Measurements from ENCODE around the gene ADCY3.

The ADCY3 gene

DNA sequence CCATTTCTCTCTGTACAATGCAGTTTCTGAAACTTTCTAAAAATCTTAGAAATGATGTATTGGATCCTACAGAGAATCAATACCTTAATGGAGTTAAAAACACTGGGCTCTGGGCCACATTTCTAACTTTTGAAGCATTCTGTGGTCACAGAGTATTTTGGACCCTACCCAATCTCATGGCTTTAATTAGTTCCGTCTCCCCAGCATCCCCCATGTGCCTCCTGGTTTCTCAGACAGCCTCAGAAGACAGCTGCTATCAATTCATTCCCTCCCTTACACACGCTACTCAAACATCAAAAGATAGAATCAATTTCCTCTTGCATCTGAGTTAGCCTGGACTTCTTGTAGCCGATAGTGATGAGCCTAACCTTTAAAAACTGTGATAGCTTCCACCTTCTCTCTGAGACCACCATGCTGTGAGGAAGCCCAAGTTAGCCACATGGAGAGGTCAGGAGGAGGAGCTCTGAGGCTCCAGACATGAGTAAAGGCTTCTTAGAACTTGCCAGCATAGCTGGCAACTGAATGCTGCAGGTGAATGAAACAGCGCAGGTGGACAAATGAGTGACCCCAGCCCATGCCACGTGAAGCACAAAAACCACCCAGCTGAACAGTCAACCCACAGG lies 10.4 kb downstream of the ADCY3 start:
- no peak for DNase-seq (ENCODE audit: low spot score)
- TF ChIP-seq, protein P1, sequence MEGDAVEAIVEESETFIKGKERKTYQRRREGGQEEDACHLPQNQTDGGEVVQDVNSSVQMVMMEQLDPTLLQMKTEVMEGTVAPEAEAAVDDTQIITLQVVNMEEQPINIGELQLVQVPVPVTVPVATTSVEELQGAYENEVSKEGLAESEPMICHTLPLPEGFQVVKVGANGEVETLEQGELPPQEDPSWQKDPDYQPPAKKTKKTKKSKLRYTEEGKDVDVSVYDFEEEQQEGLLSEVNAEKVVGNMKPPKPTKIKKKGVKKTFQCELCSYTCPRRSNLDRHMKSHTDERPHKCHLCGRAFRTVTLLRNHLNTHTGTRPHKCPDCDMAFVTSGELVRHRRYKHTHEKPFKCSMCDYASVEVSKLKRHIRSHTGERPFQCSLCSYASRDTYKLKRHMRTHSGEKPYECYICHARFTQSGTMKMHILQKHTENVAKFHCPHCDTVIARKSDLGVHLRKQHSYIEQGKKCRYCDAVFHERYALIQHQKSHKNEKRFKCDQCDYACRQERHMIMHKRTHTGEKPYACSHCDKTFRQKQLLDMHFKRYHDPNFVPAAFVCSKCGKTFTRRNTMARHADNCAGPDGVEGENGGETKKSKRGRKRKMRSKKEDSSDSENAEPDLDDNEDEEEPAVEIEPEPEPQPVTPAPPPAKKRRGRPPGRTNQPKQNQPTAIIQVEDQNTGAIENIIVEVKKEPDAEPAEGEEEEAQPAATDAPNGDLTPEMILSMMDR (IDR thresholded peaks at IDR 0.05), result no peak
- H3K4me3 ChIP-seq, result no peak overlapping the region
- no peak overlapping the region for H3K27ac ChIP-seq

DNA sequence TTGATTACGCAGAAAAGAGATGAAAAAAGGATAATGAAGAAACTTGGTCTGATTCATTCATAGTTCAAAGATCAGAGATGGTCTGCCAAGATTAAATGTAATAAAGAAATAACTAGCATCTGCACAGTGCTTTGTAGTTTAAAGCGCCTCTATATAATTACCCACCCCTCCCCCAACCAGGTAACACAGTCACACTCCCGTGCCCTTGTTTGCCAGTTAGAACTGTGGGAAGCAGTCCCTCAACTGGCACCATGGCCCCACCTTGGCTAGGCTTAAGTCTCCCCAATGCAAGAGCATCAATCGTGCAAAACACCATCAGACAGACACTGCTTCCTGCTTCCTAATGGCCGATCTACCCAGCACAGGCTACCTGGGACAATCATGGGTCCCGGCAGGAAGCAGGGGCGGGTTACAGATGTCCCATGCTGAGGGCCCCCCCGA lies 11.6 kb downstream of the ADCY3 start:
- no peak overlapping the region for H3K4me3 ChIP-seq
- no peak for DNase-seq (ENCODE audit: low spot score)
- TF ChIP-seq, protein P1 (IDR thresholded peaks at IDR 0.05), result no peak
- no peak overlapping the region for H3K27ac ChIP-seq

DNA sequence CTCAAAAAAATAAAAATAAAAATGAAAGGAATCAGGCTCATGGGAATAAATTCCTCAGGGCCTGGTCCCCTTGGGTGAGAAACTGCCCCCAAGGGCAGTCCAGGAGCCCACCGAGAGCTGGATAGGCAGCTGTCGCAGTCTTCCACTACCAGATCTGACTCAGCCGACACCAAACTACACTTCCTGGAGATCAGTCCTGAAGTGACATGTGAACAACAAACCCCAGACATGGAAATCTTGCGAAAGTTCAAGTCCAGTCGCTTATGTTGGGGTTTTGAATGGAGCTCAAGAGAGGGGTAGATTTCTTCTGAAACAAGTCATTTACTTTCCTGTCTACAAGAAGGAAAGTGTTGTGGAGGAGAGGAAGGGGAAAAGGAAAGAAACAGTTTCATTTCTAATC lies 12.9 kb downstream of the ADCY3 start:
- H3K27ac ChIP-seq, result no peak overlapping the region
- H3K4me3 ChIP-seq, result no peak overlapping the region
- TF ChIP-seq, protein P1 (IDR thresholded peaks at IDR 0.05), result no peak
- DNase-seq (ENCODE audit: low spot score), result no peak

DNA sequence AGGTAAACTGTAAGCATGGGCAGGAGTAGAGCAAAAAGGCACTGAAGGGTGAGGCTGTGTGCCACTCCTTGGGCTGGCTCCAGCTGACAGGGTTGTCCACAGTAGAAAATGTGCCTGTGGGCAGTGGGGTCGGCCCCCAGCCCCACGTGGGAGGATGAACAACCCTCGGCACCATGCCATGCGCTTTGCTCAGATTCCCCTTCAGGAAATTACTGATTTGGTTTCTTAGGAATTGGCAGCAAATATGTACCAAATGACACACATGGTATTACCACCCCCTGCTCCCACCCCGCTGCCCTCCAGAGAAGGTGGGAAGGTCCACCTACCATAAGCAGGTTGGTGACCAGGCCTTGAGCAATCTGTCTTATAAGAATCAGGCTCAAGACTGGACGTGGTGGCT lies 13.6 kb downstream of the ADCY3 start:
- Histone ChIP-seq H3K27ac (no peak overlapping the region), H3K4me3 (no peak overlapping the region)
- no peak for DNase-seq (ENCODE audit: low spot score)

DNA sequence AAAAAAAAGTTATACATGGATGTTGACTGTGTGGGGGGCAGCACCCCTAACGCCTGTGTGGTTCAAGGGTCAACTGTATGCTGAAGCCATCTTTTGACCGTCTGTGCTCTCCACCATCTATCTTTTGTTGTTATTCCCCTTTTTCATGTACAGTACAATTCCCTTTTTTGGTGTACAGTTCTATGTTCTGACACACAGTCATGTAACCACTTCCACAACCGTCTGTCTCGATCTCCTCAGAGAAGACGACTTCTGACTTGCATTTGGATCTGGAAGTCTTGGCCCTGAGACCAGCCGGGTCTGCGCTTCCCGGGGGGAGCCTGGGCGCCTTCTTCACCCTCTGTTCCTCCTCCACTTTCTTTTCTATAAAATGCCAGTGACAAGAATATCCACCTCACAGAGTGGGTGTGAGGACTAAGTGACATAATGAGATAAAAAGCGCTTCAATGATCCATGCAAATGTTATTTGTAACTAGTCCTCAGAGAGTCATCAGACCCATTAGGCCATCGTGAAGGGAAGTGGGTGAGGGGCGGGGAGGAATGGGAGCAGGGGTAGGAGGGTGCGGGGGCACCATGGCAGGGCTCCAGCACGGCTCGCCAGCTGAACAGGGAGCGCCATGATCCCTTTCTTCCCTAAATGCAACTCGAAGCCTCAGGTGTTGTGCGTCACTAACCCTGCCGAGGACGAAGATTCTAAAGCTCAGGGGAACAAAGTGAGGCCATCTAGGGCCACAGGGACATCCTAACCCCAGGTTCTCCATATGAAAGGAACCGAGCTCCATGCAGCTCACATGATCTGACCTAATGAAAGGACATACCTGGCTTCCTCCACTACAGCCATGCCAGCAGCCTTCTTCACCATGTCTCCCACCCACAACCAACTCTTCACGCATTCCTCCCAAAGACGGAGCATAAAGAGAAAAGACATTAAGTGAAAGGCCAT lies 16.6 kb downstream of the ADCY3 start:
- DNase-seq (ENCODE audit: low spot score), result no peak
- Histone ChIP-seq H3K27ac (no peak overlapping the region), H3K4me3 (no peak overlapping the region)
- TF ChIP-seq, protein P1 (IDR thresholded peaks at IDR 0.05), result no peak

More for the DNA sequence above, 13.6 kb downstream of the ADCY3 start:
- TF ChIP-seq, protein P1 (IDR thresholded peaks at IDR 0.05), result no peak

DNA sequence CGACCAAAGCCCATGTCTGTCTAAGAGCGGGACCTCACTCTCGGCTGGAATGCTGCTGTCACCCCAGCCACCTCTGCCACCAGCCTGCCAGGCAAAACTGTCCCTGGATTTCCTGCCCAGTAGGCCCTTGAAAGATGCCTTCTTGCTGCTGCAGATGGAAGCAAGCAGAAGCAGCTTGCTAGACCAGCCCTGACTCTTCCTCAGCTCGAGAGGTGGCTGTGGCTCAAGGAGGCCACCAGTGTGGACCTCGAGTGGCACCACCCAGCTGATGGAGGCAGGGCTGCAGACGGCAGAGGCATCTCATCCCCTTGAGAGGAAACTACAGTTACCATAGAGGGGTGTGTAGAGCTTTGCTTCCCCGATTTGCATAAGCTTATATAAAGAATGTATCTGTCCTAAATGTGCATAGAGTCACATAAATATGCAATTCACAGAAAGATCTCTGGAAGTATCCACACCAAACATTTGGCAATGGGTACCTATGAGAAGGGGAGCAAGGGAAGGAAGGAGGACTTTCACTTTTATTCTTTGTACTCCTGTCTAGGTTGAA lies 20.6 kb downstream of the ADCY3 start:
- TF ChIP-seq, protein P1 (IDR thresholded peaks at IDR 0.05), result no peak
- no peak for DNase-seq (ENCODE audit: low spot score)
- H3K27ac ChIP-seq, result no peak overlapping the region
- H3K4me3 ChIP-seq, result no peak overlapping the region

Measured in coronary artery (tissue), 2 donors.